Trophoblast cell (in vitro differentiated cells and primary cell): ENCODE results near the gene TMPRSS3.

Source experiments
- DNase-seq, 2 donors: peaks; one replicate each; pipeline ENCODE4 v3.0.0-alpha.2; 2016
- H2AFZ ChIP-seq: 2 replicates; pipeline ENCODE4 v1.6.1; 2013; ENCODE audit warnings: low read length, moderate library complexity, mild to moderate bottlenecking; ENCODE audit not compliant: insufficient read depth, poor library complexity
- H2AK5ac ChIP-seq: 2 replicates; pipeline ENCODE4 v1.6.1; 2013; ENCODE audit warnings: mild to moderate bottlenecking, low read length
- H2BK120ac ChIP-seq: 2 replicates; pipeline ENCODE4 v1.6.1; 2013; ENCODE audit warnings: low read length, mild to moderate bottlenecking, moderate library complexity; ENCODE audit not compliant: insufficient read depth, poor library complexity
- H2BK12ac ChIP-seq: 2 replicates; pipeline ENCODE4 v1.6.1; 2013; ENCODE audit warnings: mild to moderate bottlenecking, low read length, moderate library complexity
- H2BK5ac ChIP-seq: 2 replicates; pipeline ENCODE4 v1.6.1; 2013; ENCODE audit warnings: low read length, low read depth, moderate library complexity, mild to moderate bottlenecking; ENCODE audit not compliant: poor library complexity
- H3K14ac ChIP-seq: 2 replicates; pipeline ENCODE4 v1.6.1; 2013; ENCODE audit warnings: mild to moderate bottlenecking, low read length
- H3K18ac ChIP-seq: 2 replicates; pipeline ENCODE4 v1.6.1; 2013; ENCODE audit warnings: mild to moderate bottlenecking, low read length
- H3K23ac ChIP-seq: 2 replicates; pipeline ENCODE4 v1.6.1; 2013; ENCODE audit warnings: low read length
- H3K27ac ChIP-seq: 2 replicates; pipeline ENCODE4 v1.5.1; 2013; ENCODE audit warnings: low read depth, mild to moderate bottlenecking, inconsistent platforms, low read length, moderate library complexity
- H3K27me3 ChIP-seq: 2 replicates; pipeline ENCODE4 v1.6.1; 2013; ENCODE audit warnings: inconsistent platforms, mild to moderate bottlenecking, low read length, moderate library complexity; ENCODE audit not compliant: insufficient read depth
- H3K36me3 ChIP-seq, 2 experiments: 1 replicate in 1 of 2; 2 replicates in 1 of 2; pipeline ENCODE4 v1.6.1; 2013; ENCODE audit warnings: low read length in 2 of 2, mild to moderate bottlenecking in 2 of 2, moderate library complexity in 1 of 2; ENCODE audit not compliant: insufficient read depth in 2 of 2, control insufficient read depth in 1 of 2
- H3K4ac ChIP-seq: 2 replicates; pipeline ENCODE4 v1.6.1; 2013; ENCODE audit warnings: low read depth, mild to moderate bottlenecking, low read length, moderate library complexity
- H3K4me1 ChIP-seq, 2 experiments: 1 replicate in 1 of 2; 2 replicates in 1 of 2; pipeline ENCODE4 v1.6.1; 2013; ENCODE audit warnings: low read length in 2 of 2, mild to moderate bottlenecking in 2 of 2, moderate library complexity in 1 of 2; ENCODE audit not compliant: insufficient read depth in 2 of 2, control insufficient read depth in 1 of 2
- H3K4me2 ChIP-seq: 2 replicates; pipeline ENCODE4 v1.6.1; 2013; ENCODE audit warnings: inconsistent platforms, mild to moderate bottlenecking, low read length, moderate library complexity
- H3K4me3 ChIP-seq: 2 replicates; pipeline ENCODE4 v1.5.1; 2013; ENCODE audit warnings: mild to moderate bottlenecking, low read depth, low read length, inconsistent platforms
- H3K79me1 ChIP-seq: one replicate; pipeline ENCODE4 v1.6.1; 2013; ENCODE audit warnings: low read length
- H3K79me2 ChIP-seq: 2 replicates; pipeline ENCODE4 v1.6.1; 2013; ENCODE audit warnings: low read length, mild to moderate bottlenecking; ENCODE audit not compliant: control insufficient read depth, insufficient read depth, poor library complexity
- H3K9ac ChIP-seq: 2 replicates; pipeline ENCODE4 v1.6.1; 2013; ENCODE audit warnings: mild to moderate bottlenecking, low read length
- H3K9me3 ChIP-seq: 2 replicates; pipeline ENCODE4 v1.6.1; 2013; ENCODE audit warnings: low read depth, mild to moderate bottlenecking, control low read depth, inconsistent platforms, low read length; ENCODE audit not compliant: insufficient read depth
- H4K12ac ChIP-seq: 2 replicates; pipeline ENCODE4 v1.6.1; 2013; ENCODE audit warnings: low read depth, mild to moderate bottlenecking, low read length, moderate library complexity
- H4K8ac ChIP-seq: 2 replicates; pipeline ENCODE4 v1.6.1; 2013; ENCODE audit warnings: low read depth, mild to moderate bottlenecking, low read length, moderate library complexity
- H4K91ac ChIP-seq: one replicate; pipeline ENCODE4 v1.6.1; 2013; ENCODE audit warnings: low read depth, mild to moderate bottlenecking, low read length, moderate library complexity
- WGBS: extraction: QIAGEN DNeasy Blood & Tissue Kit; methylation state at CpG from one replicate; pipeline ENCODE4 v1.1.7; 2013; ENCODE audit warnings: missing lambda C conversion rate; ENCODE audit not compliant: insufficient read length, insufficient coverage; ENCODE audit errors: extremely low coverage; 5-methylcytosine and 5-hydroxymethylcytosine counted together

The TMPRSS3 gene

DNA sequence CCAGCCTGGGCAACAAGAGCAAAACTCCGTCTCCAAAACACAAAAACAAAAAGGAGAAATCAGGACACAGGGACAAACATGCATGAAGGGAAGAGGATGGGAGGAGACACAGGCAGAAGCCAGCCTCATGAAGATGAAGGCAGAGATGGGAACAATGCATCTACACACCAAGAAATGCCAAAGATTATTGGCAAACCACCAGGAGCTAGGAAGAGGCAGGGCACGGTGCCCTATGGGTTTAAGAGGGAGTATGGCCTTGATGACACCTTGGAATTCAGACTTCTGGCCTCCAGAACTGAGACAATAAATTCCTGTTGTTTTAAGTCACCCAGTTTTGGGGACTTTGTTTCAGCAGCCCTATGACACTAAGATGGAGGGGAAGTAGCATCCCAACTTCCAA is 5.2 kb downstream of the TMPRSS3 start:
- no peak overlapping the region for H2AFZ ChIP-seq
- H3K4me3 ChIP-seq: no peak overlapping the region
- H2AK5ac ChIP-seq: no peak overlapping the region
- no peak overlapping the region for H3K23ac ChIP-seq
- H3K4me2 ChIP-seq: no peak overlapping the region
- no peak overlapping the region for H2BK120ac ChIP-seq
- no peak overlapping the region for H3K18ac ChIP-seq
- H4K8ac ChIP-seq: no peak overlapping the region
- H3K79me1 ChIP-seq: no peaks in the 10 kb centered on the region
- H3K14ac ChIP-seq: no peak overlapping the region
- WGBS: no CpG with 5 or more reads among the region's 2 CpGs
- H3K4ac ChIP-seq: no peak overlapping the region
- H3K27me3 ChIP-seq: no peaks in the 10 kb centered on the region
- H3K9ac ChIP-seq: no peak overlapping the region
- peaks cover 2% of the 10 kb centered on the region for H3K9me3 ChIP-seq
- H3K4me1 ChIP-seq: peaks cover 0 to 1% of the 10 kb centered on the region in 2 experiments
- H4K12ac ChIP-seq: no peak overlapping the region
- no peak overlapping the region for H2BK12ac ChIP-seq
- no peak overlapping the region for H4K91ac ChIP-seq
- no peak for DNase-seq
- no peaks in the 10 kb centered on the region for H3K36me3 ChIP-seq
- H3K27ac ChIP-seq: no peak overlapping the region
- H3K79me2 ChIP-seq: no peaks in the 10 kb centered on the region
- H2BK5ac ChIP-seq: no peak overlapping the region

DNA sequence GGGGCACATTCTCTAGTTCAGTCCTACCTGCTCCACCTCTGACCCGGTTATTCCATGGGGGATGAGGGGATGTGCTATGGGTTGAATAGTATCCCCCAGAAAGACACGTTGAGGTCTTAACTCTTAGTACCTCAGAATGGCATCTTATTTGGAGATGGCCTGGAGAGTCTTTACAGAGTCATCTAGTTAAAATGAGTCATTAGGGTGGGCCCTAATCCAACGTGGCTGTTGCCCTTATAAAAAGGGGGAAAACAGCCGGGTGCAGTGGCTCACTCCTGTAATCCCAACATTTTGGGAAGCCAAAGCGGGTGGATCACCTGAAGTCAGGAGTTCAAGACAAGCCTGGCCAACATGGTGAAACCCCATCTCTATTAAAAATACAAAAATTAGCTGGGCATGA is 5.7 kb downstream of the TMPRSS3 start:
- Histone ChIP-seq H2BK120ac (no peak overlapping the region), H3K18ac (no peak overlapping the region), H3K36me3 (no peaks in the 10 kb centered on the region), H3K4me1 (peaks cover 0 to 4% of the 10 kb centered on the region in 2 experiments), H4K12ac (no peak overlapping the region), H3K27me3 (no peaks in the 10 kb centered on the region), H4K8ac (no peak overlapping the region), H3K4ac (no peak overlapping the region), H2AFZ (no peak overlapping the region), H3K79me2 (no peaks in the 10 kb centered on the region), H2BK12ac (no peak overlapping the region), H3K4me3 (no peak overlapping the region), H3K14ac (no peak overlapping the region), H3K9ac (no peak overlapping the region), H2AK5ac (no peak overlapping the region), H3K9me3 (peaks cover 2% of the 10 kb centered on the region), H3K27ac (no peak overlapping the region), H3K4me2 (no peak overlapping the region), H3K79me1 (no peaks in the 10 kb centered on the region), H4K91ac (no peak overlapping the region), H3K23ac (no peak overlapping the region), H2BK5ac (no peak overlapping the region)
- no peak for DNase-seq
- no CpG with 5 or more reads among the region's 5 CpGs for WGBS

DNA sequence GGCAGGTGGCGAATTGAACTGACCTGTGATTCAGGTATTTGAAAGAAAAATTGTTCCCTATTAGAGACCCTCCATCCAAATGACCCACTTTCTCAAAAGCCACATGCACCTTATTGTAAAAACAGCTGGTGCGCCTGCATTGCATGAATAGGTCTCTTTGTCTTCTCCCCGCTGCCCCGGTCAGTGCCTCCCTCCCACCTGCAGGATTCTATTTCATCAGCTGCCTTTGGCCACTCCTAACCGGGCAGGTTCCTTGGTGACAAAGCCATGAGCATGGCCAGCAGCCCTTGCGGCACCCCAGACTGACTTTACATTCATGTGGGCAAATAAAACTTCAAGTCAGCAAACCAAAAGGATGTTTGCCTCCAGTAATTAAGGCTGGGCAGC is 6.4 kb downstream of the TMPRSS3 start:
- Histone ChIP-seq H3K9ac (no peak overlapping the region), H2BK120ac (no peak overlapping the region), H3K79me2 (no peaks in the 10 kb centered on the region), H3K9me3 (peaks cover 2% of the 10 kb centered on the region), H2BK5ac (no peak overlapping the region), H3K27me3 (no peaks in the 10 kb centered on the region), H3K79me1 (no peaks in the 10 kb centered on the region), H3K23ac (no peak overlapping the region), H3K14ac (no peak overlapping the region), H3K4me1 (peaks cover 0 to 4% of the 10 kb centered on the region in 2 experiments), H3K4me3 (no peak overlapping the region), H4K8ac (no peak overlapping the region), H3K4me2 (no peak overlapping the region), H3K4ac (no peak overlapping the region), H3K18ac (no peak overlapping the region), H3K27ac (no peak overlapping the region), H3K36me3 (no peaks in the 10 kb centered on the region), H2BK12ac (no peak overlapping the region), H4K91ac (no peak overlapping the region), H2AFZ (no peak overlapping the region), H2AK5ac (no peak overlapping the region), H4K12ac (no peak overlapping the region)
- no peak for DNase-seq
- WGBS: no CpG with 5 or more reads among the region's 6 CpGs

DNA sequence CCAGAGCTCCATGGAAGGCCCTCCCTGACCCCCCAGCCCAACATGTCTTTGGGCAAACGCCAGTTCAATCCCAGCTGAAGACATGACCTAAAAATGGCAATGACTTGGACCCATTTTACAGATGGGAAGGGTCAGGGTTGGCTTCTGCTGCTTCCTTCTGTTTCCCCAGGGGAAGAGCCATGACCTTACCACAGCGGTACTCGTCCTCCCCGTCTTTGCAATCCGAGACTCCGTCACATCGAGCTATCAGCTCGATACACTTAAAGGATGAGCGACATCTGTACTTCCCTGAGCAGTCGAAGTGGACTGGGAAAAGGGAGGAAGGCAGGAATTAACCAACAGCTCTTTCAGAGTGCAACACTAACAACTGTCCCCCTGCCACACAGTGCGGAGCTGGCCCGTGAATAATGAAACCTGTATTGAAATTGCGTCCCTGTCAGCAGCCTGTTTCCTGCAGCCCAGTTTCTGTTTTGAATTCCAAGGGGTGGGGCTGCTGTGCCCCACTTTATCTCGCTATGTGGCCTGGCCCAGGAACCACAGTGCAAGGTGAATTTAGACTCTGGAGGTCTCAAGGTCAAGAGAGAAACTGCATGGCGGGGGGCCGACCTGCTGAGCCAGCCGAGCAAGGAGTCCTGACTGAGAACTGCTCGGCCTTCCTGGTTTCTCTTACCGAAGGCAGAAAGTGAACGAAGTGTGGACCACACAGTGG is 7.0 kb downstream of the TMPRSS3 start:
- Histone ChIP-seq H4K12ac (no peak overlapping the region), H3K79me1 (no peaks in the 10 kb centered on the region), H3K36me3 (no peaks in the 10 kb centered on the region), H3K18ac (no peak overlapping the region), H2BK120ac (no peak overlapping the region), H2BK12ac (no peak overlapping the region), H3K27ac (no peak overlapping the region), H3K79me2 (no peaks in the 10 kb centered on the region), H3K4ac (no peak overlapping the region), H2BK5ac (no peak overlapping the region), H3K9ac (no peak overlapping the region), H2AK5ac (no peak overlapping the region), H3K4me1 (peaks cover 0 to 4% of the 10 kb centered on the region in 2 experiments), H3K4me2 (no peak overlapping the region), H4K91ac (no peak overlapping the region), H4K8ac (no peak overlapping the region), H3K14ac (no peak overlapping the region), H3K23ac (no peak overlapping the region), H3K9me3 (peaks cover 2% of the 10 kb centered on the region), H3K4me3 (no peak overlapping the region), H3K27me3 (no peaks in the 10 kb centered on the region), H2AFZ (no peak overlapping the region)
- WGBS: no CpG with 5 or more reads among the region's 20 CpGs
- DNase-seq: no peak
